Mammary epithelial cell (primary cell): ENCODE measurements around the gene EFCAB6.

Experiments used
- EZH2 ChIP-seq: IDR thresholded peaks from 2 replicates; pipeline ENCODE4 v1.6.1; 2012; ENCODE audit warnings: low read length, inconsistent platforms, borderline replicate concordance
- TF ChIP-seq, protein P1 (sequence below), 2 donors: IDR thresholded peaks in 1 of 2; conservative IDR thresholded peaks in 1 of 2; 2 replicates each; pipeline ENCODE4 v1.5.1; 2011 to 2012; ENCODE audit warnings: inconsistent platforms in 2 of 2, low read length in 2 of 2, mild to moderate bottlenecking in 2 of 2, control low read depth in 1 of 2, low read depth in 1 of 2; ENCODE audit not compliant: insufficient read depth in 1 of 2; ENCODE audit errors: extremely low read depth in 1 of 2

DNA sequence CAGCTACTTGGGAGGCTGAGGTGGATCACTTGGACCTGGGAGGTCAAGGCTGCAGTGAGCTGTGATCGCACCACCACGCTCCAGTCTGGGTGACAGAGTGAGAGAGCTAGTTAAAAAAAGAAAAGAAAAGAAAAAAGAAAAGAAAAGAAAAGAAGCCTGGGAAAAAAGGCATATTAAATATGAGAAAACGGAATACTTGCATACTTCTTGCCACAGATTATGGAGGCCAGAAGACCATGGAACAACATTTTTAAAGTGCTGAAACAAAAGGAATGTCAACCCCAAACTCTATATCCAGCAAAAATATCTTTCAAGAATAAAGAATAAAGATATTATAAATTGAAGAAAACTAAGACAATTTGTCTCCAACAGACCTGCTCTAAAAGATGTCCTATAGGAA is 191.9 kb downstream of the EFCAB6 start:
- TF ChIP-seq, protein P1, sequence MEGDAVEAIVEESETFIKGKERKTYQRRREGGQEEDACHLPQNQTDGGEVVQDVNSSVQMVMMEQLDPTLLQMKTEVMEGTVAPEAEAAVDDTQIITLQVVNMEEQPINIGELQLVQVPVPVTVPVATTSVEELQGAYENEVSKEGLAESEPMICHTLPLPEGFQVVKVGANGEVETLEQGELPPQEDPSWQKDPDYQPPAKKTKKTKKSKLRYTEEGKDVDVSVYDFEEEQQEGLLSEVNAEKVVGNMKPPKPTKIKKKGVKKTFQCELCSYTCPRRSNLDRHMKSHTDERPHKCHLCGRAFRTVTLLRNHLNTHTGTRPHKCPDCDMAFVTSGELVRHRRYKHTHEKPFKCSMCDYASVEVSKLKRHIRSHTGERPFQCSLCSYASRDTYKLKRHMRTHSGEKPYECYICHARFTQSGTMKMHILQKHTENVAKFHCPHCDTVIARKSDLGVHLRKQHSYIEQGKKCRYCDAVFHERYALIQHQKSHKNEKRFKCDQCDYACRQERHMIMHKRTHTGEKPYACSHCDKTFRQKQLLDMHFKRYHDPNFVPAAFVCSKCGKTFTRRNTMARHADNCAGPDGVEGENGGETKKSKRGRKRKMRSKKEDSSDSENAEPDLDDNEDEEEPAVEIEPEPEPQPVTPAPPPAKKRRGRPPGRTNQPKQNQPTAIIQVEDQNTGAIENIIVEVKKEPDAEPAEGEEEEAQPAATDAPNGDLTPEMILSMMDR (conservative IDR thresholded peaks at IDR 0.05 in 1 of 2, IDR thresholded peaks at IDR 0.05 in 1 of 2; ENCODE audit: extremely low read depth in 1 of 2, insufficient read depth in 1 of 2, low read depth in 1 of 2, low read length in 2 of 2): no peak
- TF ChIP-seq EZH2: no peak
